NCI-H1436 (cell line): ENCODE results near the gene SCFD2.
"Not testable (repeated sequence)": the region's sequence is repeated elsewhere in the genome, so short reads cannot be mapped to it uniquely, and the experiment has no call there.

ENCODE experiments used
- DNase-seq: peaks from one replicate; lab custom pipeline; 2025; lab: John Stamatoyannopoulos, UW

The SCFD2 gene

GRCh38 chr4:53139256-53139655 lies 226.6 kb downstream of the SCFD2 start:
- not testable (repeated sequence) for DNase-seq

- DNase-seq: no peak
Observed at GRCh38 chr4:53137468-53137867, 228.4 kb downstream of the SCFD2 start.

GRCh38 chr4:53136954-53137353 lies 228.9 kb downstream of the SCFD2 start:
- no peak for DNase-seq

GRCh38 chr4:53132132-53132891 lies 233.5 kb downstream of the SCFD2 start:
- no peak for DNase-seq

- no peak for DNase-seq
Observed at GRCh38 chr4:53131562-53131925, 234.3 kb downstream of the SCFD2 start.

- DNase-seq: no peak
Observed at GRCh38 chr4:53130896-53131561, 234.8 kb downstream of the SCFD2 start.

- DNase-seq: no peak
Observed at GRCh38 chr4:53128706-53129357, 237.0 kb downstream of the SCFD2 start.

GRCh38 chr4:53128231-53128630 lies 237.6 kb downstream of the SCFD2 start:
- no peak for DNase-seq

- DNase-seq: no peak
Observed at GRCh38 chr4:53127365-53127764, 238.5 kb downstream of the SCFD2 start.

GRCh38 chr4:53126099-53126498 lies 239.8 kb downstream of the SCFD2 start:
- no peak for DNase-seq

GRCh38 chr4:53123819-53124218 lies 242.0 kb downstream of the SCFD2 start:
- no peak for DNase-seq

GRCh38 chr4:53123171-53123570 lies 242.7 kb downstream of the SCFD2 start:
- no peak for DNase-seq

GRCh38 chr4:53122280-53123116 lies 243.4 kb downstream of the SCFD2 start:
- DNase-seq: no peak

- DNase-seq: no peak
Observed at GRCh38 chr4:53121264-53121865, 244.5 kb downstream of the SCFD2 start.

GRCh38 chr4:53120778-53121177 lies 245.1 kb downstream of the SCFD2 start:
- no peak for DNase-seq

GRCh38 chr4:53119680-53120079 lies 246.2 kb downstream of the SCFD2 start:
- no peak for DNase-seq

GRCh38 chr4:53118676-53119075 lies 247.2 kb downstream of the SCFD2 start:
- no peak for DNase-seq

GRCh38 chr4:53116954-53117353 lies 248.9 kb downstream of the SCFD2 start:
- no peak for DNase-seq

- no peak for DNase-seq
Observed at GRCh38 chr4:53113431-53114225, 252.2 kb downstream of the SCFD2 start.

- DNase-seq: no peak
Observed at GRCh38 chr4:53105313-53105712, 260.5 kb downstream of the SCFD2 start.

GRCh38 chr4:53103481-53103880 lies 262.4 kb downstream of the SCFD2 start:
- DNase-seq: no peak
